Activated CD4-positive, alpha-beta memory T cell treated with anti-CD3 and anti-CD28 coated beads, Interleukin-2, amount 10 ng/mL, durations not matched to agents 7 days and 5 days (primary cell): ENCODE results near the gene LRRC72. TPM values are rescaled to one million over a fixed set of nuclear protein-coding genes. Genes with fewer than 3 reads are reported as not detected.

Experiments
- CTCF ChIA-PET: fragments of 350-600 bp; sonication (Branson Sonifier 250); formaldehyde crosslinking; loops from one replicate; lab custom pipeline; 2021; ENCODE audit warnings: antibody characterized with exemption, inconsistent platforms; lab: Charles Lee
- POLR2A ChIA-PET: fragments of 350-600 bp; sonication (Branson Sonifier 250); formaldehyde crosslinking; loops from one replicate; lab custom pipeline; 2021; ENCODE audit warnings: antibody characterized with exemption; lab: Charles Lee
- DNase-seq: peaks from one replicate; pipeline ENCODE4 v3.0.0-alpha.2; 2020
- H3K27ac Mint-ChIP-seq: one replicate; pipeline ENCODE4 v1.8.0; 2021; ENCODE audit warnings: mild to moderate bottlenecking, mixed read lengths
- H3K27me3 Mint-ChIP-seq: one replicate; pipeline ENCODE4 v1.8.0; 2021; ENCODE audit warnings: mixed read lengths
- H3K36me3 Mint-ChIP-seq: one replicate; pipeline ENCODE4 v1.8.0; 2021; ENCODE audit warnings: low read depth, mixed read lengths
- H3K4me1 Mint-ChIP-seq: one replicate; pipeline ENCODE4 v1.8.0; 2021; ENCODE audit warnings: mixed read lengths
- H3K4me3 Mint-ChIP-seq: one replicate; pipeline ENCODE4 v1.8.0; 2021; ENCODE audit warnings: mild to moderate bottlenecking, mixed read lengths
- H3K9me3 Mint-ChIP-seq: one replicate; pipeline ENCODE4 v1.8.0; 2021; ENCODE audit warnings: mixed read lengths
- total RNA-seq, 2 experiments: library from RNA; stranded (reverse); gene quantifications; one replicate each; pipeline ENCODE4 v1.2.3, GENCODE V29; 2021

LRRC72 gene
- total RNA-seq, 2 experiments from 2014 or later: not detected

DNA sequence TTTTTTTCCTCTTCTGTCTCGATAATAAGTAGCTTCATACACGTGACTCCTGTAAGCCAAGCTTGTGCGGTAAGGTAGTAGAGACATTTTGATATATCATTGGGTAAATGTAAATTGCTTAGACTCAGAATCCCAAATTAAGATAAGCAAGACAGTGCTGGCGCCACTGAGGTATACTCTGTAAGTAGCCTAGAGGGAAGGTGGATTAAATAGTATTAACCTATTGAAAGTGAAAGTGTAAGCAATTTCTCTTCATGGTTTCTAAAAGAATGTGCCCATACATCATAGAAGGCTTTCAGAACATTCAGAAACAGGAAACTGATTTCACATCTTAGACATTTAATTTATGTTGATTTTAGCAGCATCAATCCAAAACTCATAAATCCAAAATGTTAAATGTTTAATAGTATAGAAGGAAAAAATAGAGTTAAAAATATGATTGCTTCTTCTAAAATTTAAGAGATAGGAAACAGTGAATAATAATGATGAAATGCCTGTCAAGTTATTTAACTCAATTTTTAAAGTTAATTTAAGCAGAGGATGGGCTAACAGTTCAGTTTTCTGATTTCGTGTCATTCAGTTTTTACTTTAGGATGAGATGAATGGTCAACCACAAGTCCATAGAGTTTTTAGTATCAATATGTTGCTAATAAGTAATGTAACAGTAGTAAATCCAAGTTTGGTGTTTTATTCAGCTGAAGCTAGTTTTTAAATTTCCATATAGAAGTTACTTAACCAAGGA is 36.8 kb downstream of the LRRC72 start:
- Mint-ChIP-seq H3K27ac (no peak overlapping the region), H3K4me1 (peaks cover 13% of the 10 kb centered on the region), H3K4me3 (no peak overlapping the region), H3K27me3 (peaks cover under 1% of the 10 kb centered on the region), H3K9me3 (no peaks in the 10 kb centered on the region), H3K36me3 (no peaks in the 10 kb centered on the region)
- CTCF ChIA-PET: interaction anchor here (1.6 to 1.9 kb wide), 2 partner anchors 15 to 449 kb away, joined by 6 to 9 read pairs; no protein-coding TSS in a partner anchor
- DNase-seq: no peak
- POLR2A ChIA-PET: no interaction called here

DNA sequence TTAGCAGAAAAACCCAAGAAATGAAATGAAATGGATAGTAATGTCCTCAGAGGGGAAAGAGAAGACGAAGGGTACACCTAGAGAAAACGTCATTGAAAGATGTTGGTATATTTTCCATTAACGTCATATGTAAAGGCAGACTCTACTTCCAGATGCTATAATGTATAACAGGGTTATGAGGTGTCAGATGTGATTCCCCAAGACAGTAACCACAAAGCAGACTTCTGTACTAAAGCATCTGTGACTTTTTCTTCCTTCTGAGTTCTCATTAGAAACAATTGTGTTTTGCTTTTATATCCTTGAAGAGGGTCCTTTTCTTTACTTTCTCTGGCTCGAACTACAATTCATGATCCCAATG is 37.4 kb downstream of the LRRC72 start:
- POLR2A ChIA-PET: no interaction called here
- Mint-ChIP-seq H3K36me3 (no peaks in the 10 kb centered on the region), H3K4me1 (peaks cover 13% of the 10 kb centered on the region)

DNA sequence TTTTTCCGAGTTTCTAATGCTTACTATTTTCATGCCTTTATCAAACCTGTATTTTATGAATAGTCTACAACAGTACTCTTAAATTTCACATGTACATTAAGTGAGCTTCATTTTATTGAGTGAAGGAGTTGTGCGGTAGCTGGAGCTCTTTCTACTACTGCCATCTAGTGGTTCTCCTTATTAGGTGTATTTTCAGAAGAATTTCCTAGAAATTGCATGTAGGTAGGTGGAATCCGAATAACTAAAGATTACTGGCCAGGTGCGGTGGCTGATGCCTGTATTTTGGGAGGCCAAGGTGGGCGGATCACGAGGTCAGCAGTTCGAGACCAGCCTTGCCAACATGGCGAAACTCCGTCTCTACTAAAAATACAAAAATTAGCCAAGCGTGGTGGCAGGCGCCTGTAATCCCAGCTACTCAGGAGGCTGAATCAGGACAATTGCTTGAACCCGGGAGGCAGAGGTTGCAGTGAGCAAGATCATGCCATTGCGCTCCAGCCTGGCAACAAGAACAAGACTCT is 38.3 kb downstream of the LRRC72 start:
- H3K27ac Mint-ChIP-seq: no peak overlapping the region

More for the DNA sequence above, 37.4 kb downstream of the LRRC72 start:
- Mint-ChIP-seq H3K4me3 (no peak overlapping the region), H3K9me3 (no peaks in the 10 kb centered on the region), H3K27ac (no peak overlapping the region), H3K27me3 (peaks cover 3% of the 10 kb centered on the region)
- DNase-seq: no peak
- CTCF ChIA-PET: interaction anchor here (0.9 to 2.9 kb wide), 23 partner anchors 11 to 493 kb away, joined by 3 to 66 read pairs (median 6); partner anchors contain the start of gene CRPPA

DNA sequence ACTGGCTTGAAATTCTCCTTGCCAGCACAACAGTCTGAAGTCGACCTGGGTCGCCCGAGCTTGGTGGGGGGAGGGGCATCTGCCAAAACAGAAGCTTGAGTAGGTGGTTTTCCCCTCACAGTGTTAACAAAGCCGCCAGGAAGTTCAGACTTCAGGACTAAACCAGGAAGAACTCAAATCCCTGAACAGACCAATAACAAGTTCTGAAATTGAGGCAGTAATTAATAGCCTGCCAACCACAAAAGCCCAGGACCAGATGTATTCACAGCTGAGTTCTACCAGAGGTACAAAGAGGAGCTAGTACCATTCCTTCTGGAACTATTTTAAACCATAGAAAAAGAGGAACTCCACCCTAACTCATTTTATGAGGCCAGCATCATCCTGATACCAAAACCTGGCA is 45.3 kb downstream of the LRRC72 start:
- Mint-ChIP-seq H3K4me3 (no peak overlapping the region), H3K27me3 (peaks cover 6% of the 10 kb centered on the region), H3K27ac (no peak overlapping the region), H3K9me3 (no peaks in the 10 kb centered on the region), H3K36me3 (no peaks in the 10 kb centered on the region), H3K4me1 (no peaks in the 10 kb centered on the region)
- CTCF ChIA-PET: no interaction called here
- no peak for DNase-seq
- POLR2A ChIA-PET: no interaction called here

More for the DNA sequence above, 38.3 kb downstream of the LRRC72 start:
- ChIA-PET POLR2A (interaction anchor here (0.6 kb wide), 1 partner anchor 144 kb away, joined by 3 read pairs; the partner anchor contains the start of gene CRPPA), CTCF (interaction anchor here (0.6 to 2.9 kb wide), 48 partner anchors 8 to 494 kb away, joined by 3 to 66 read pairs (median 4); partner anchors contain the start of genes ANKMY2, CRPPA and SOSTDC1)
- DNase-seq: no peak
- H3K27me3 Mint-ChIP-seq: peaks cover 3% of the 10 kb centered on the region
- peaks cover 13% of the 10 kb centered on the region for H3K4me1 Mint-ChIP-seq
- H3K4me3 Mint-ChIP-seq: no peak overlapping the region
- H3K36me3 Mint-ChIP-seq: no peaks in the 10 kb centered on the region
- H3K9me3 Mint-ChIP-seq: no peaks in the 10 kb centered on the region

DNA sequence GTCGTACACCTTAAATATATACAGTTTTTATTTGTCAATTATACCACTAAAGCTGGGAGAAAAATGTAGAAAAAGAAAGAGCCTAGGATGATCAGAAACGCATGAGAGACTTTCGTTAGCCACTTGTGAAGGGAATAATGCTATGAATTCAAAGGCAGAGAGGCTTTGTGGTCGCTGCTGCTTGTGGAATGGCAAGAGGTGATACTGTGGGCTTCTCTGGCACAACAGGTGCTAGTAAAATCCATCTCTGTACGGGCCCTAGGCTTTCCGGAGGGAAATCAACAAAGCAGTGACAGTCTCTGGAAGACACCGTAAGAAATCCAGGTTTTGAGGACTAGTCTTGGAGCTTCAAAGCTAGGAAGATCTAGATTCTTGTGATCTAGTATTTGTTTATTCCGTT is 52.6 kb downstream of the LRRC72 start:
- Mint-ChIP-seq H3K27ac (no peak overlapping the region), H3K36me3 (no peaks in the 10 kb centered on the region), H3K27me3 (peaks cover 2% of the 10 kb centered on the region), H3K4me1 (no peaks in the 10 kb centered on the region), H3K9me3 (no peaks in the 10 kb centered on the region), H3K4me3 (no peak overlapping the region)
- POLR2A ChIA-PET: no interaction called here
- CTCF ChIA-PET: no interaction called here
- no peak for DNase-seq

DNA sequence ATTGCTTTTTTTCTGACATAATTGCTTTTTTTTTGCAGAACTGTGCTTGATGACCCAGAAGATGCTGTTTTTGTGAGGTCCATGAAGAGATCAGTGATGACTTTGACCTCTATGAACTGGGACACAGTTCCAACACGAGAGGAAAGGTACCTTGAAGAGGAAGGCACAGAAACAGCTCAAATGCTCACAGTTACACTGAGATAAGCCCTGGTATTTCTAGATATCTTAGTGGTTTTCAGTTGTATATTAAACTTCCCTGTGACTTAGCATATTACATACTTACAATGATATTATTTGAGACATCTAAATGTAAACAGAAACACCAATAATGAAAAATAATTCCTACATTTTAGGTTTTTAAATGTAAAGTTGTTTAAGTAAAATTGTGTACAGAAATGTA is 54.7 kb downstream of the LRRC72 start:
- POLR2A ChIA-PET: no interaction called here
- CTCF ChIA-PET: interaction anchor here (0.8 kb wide), 1 partner anchor 17 kb away, joined by 3 read pairs; no protein-coding TSS in a partner anchor
- H3K27ac Mint-ChIP-seq: no peak overlapping the region
- no peak overlapping the region for H3K4me3 Mint-ChIP-seq
- DNase-seq: no peak
- H3K27me3 Mint-ChIP-seq: peaks cover 2% of the 10 kb centered on the region
- H3K9me3 Mint-ChIP-seq: no peaks in the 10 kb centered on the region
- no peaks in the 10 kb centered on the region for H3K36me3 Mint-ChIP-seq
- no peaks in the 10 kb centered on the region for H3K4me1 Mint-ChIP-seq

DNA sequence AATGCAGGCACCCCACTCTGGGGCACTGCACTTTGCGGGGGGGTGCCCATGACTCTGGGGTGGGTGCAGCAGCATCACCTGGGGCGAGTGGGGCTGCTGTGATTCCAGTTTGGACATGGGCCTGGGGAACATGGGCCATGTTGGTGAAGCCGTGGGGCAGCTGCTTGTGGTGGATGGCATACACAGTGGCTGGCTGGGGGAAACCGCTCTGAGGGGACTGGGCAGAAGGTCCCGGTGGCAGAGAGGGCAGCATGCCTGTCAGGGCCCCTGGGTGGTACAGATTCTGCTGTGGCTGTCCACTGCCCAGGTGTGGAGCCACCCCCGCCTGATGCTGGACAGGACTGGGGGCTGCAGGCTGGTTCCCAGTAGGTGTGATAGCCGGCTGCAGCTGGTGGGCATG is 57.2 kb downstream of the LRRC72 start:
- no peaks in the 10 kb centered on the region for H3K4me1 Mint-ChIP-seq
- no peak overlapping the region for H3K27ac Mint-ChIP-seq
- no peaks in the 10 kb centered on the region for H3K9me3 Mint-ChIP-seq
- DNase-seq: no peak
- ChIA-PET POLR2A (no interaction called here), CTCF (no interaction called here)
- H3K4me3 Mint-ChIP-seq: no peak overlapping the region
- no peaks in the 10 kb centered on the region for H3K36me3 Mint-ChIP-seq
- H3K27me3 Mint-ChIP-seq: no peaks in the 10 kb centered on the region

DNA sequence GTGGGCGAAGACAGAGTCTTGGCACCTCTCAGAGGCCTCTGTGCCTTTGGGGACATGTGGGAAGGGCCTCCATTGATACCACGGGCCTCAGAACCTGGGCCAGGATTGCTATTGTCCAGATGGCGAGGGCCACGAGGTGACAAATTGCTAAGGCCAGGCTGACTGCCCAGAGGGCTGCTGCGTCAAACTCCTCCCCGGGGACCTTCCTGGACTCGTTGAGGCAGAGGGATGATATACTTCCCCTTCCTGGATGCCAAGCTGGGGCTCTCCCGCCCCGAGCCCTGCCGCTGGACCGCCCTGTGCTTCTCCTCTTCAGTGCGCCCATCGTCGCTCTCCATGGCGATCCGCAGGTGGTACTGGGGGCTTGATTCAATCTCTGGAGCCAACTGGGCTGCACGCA is 58.9 kb downstream of the LRRC72 start:
- ChIA-PET CTCF (interaction anchor here (1.2 kb wide), 1 partner anchor 19 kb away, joined by 4 read pairs; no protein-coding TSS in a partner anchor), POLR2A (no interaction called here)
- no peak for DNase-seq
- H3K4me1 Mint-ChIP-seq: no peaks in the 10 kb centered on the region
- H3K27me3 Mint-ChIP-seq: no peaks in the 10 kb centered on the region
- H3K36me3 Mint-ChIP-seq: no peaks in the 10 kb centered on the region
- no peak overlapping the region for H3K4me3 Mint-ChIP-seq
- H3K9me3 Mint-ChIP-seq: no peaks in the 10 kb centered on the region
- no peak overlapping the region for H3K27ac Mint-ChIP-seq

DNA sequence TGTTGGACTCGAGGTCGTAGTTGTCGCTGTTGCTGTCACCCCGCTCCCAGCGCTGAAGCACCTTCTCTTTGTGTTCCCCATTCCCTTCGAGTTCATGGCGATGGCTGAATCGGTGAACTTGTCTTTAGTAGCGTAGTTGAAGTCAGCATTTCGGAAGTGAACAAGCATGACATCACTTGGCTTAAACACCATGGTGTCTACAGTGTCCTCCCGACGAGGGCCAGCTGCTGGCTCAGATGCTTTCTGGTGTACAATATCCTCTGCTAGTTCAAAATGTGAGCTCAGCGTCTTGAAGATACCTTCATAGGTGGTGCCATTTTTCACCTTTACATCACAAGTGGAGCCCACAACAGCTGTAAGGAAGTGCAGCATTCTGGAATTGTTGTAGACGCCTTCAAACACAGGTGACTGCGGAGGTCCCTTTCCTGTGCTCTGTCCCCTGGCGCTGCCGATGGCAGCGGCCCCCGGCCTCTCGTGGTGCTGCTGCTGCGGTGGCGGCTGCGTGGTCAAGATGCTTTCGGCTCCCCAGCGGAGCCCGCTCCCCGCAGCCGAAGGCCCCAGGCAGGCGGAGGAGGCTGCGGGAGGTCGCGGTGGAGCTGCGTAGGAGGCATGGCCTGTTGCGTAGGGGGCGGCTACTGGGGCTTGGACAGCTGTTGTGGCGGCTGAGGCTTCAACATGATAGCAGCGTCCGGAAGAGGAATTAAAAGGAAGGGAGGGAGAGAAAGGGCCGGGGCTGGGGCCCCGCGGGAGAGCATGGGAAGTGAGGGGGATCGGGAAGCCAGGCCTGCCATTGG is 59.7 kb downstream of the LRRC72 start:
- no peaks in the 10 kb centered on the region for H3K27me3 Mint-ChIP-seq
- POLR2A ChIA-PET: no interaction called here
- no peak overlapping the region for H3K27ac Mint-ChIP-seq
- H3K4me3 Mint-ChIP-seq: no peak overlapping the region
- DNase-seq: no peak
- no peaks in the 10 kb centered on the region for H3K9me3 Mint-ChIP-seq
- H3K4me1 Mint-ChIP-seq: no peaks in the 10 kb centered on the region
- no peaks in the 10 kb centered on the region for H3K36me3 Mint-ChIP-seq
- CTCF ChIA-PET: interaction anchor here (1.2 kb wide), 1 partner anchor 20 kb away, joined by 4 read pairs; no protein-coding TSS in a partner anchor

DNA sequence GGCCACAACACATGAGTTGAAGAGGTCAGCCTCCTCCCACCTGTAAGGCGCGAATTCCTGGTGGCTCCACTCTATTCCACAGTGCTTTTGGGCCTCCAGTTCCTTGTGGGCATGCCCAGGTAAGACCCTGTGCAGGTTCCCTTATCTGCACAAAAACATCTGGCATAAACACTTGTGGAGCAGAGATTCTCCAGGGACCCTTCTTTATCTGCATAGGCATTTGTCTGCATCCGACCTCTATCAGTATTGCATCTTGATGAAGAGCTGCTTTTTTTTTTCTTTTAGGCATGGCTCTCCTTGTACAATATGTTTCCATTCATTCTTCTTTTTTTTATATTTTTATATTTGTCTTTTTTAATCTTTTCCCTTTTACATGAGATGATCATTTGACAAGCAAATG is 60.5 kb downstream of the LRRC72 start:
- Mint-ChIP-seq H3K4me1 (no peaks in the 10 kb centered on the region), H3K36me3 (no peaks in the 10 kb centered on the region), H3K27ac (no peak overlapping the region), H3K27me3 (no peaks in the 10 kb centered on the region), H3K4me3 (no peak overlapping the region), H3K9me3 (no peaks in the 10 kb centered on the region)
- no peak for DNase-seq
- ChIA-PET POLR2A (no interaction called here), CTCF (no interaction called here)

DNA sequence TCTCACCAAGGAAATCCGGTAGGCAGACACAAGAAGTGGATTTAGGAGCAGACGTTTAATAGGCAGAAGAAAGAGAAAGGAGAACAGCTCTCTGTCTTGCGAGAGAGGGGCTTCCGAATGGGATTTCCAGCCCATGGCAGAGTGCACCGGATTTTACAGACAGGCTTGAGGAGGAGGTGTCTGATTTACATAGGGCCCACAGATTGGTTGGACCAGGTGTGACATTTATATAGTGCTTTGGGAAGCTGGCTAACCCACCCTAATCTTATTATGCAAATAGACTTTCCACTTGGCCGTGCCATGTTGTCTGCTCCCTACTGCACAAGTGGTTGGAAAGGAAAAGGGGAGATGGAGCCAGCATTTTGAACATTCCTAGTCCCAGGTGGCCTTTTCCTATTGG is 61.2 kb downstream of the LRRC72 start:
- H3K27ac Mint-ChIP-seq: no peak overlapping the region
- H3K4me3 Mint-ChIP-seq: no peak overlapping the region
- no peaks in the 10 kb centered on the region for H3K9me3 Mint-ChIP-seq
- DNase-seq: no peak
- no peaks in the 10 kb centered on the region for H3K4me1 Mint-ChIP-seq
- ChIA-PET CTCF (no interaction called here), POLR2A (no interaction called here)
- no peaks in the 10 kb centered on the region for H3K36me3 Mint-ChIP-seq
- no peaks in the 10 kb centered on the region for H3K27me3 Mint-ChIP-seq

DNA sequence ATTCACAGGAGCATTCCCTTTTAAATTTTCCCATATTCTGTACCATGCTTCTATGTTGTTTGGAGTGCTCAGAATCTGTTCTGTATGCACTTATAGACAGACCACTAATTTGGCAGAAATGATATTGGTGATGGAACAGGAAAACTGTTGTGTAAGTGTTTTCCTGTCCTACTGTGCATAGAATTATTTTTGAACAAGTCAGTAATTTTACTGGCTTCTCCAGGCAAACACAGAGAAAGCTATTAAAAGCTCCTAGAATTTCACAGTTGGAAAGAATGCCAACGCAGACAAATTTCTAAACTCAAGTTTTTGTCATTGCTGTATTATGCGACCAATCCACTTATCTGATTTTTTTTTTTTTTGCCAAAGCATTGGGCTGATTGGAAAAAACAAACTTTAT is 63.3 kb downstream of the LRRC72 start:
- Mint-ChIP-seq H3K4me1 (no peaks in the 10 kb centered on the region), H3K27me3 (no peaks in the 10 kb centered on the region), H3K4me3 (no peak overlapping the region), H3K36me3 (no peaks in the 10 kb centered on the region), H3K27ac (no peak overlapping the region), H3K9me3 (no peaks in the 10 kb centered on the region)
- POLR2A ChIA-PET: no interaction called here
- CTCF ChIA-PET: no interaction called here
- no peak for DNase-seq

DNA sequence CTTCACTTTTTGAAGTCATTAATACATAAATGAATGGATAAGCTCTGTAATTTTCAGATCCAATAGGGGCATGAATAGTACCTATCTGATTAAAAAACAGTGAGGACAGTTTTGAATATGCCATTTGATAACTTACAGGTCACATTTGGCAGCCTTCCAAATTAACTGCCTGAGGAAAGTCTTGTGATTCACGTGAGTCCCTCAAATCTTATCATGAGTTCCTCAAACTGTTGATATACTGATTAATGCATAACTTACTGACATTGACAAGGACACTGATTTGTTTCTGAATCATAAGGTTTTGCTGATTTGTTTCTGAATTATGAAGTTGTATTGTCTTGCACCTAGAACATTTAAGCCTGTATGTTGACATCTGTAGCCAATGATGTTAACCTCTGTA is 63.8 kb downstream of the LRRC72 start:
- no peak for DNase-seq
- H3K36me3 Mint-ChIP-seq: no peaks in the 10 kb centered on the region
- H3K4me3 Mint-ChIP-seq: no peak overlapping the region
- POLR2A ChIA-PET: no interaction called here
- H3K27me3 Mint-ChIP-seq: no peaks in the 10 kb centered on the region
- CTCF ChIA-PET: no interaction called here
- H3K9me3 Mint-ChIP-seq: no peaks in the 10 kb centered on the region
- H3K27ac Mint-ChIP-seq: no peak overlapping the region
- no peaks in the 10 kb centered on the region for H3K4me1 Mint-ChIP-seq
